ENCODE measurements around the gene TRAIP. TPM values are rescaled to one million over a fixed set of nuclear protein-coding genes. Genes with fewer than 3 reads are reported as not detected.
"Not testable (repeated sequence)": the region's sequence is repeated elsewhere in the genome, so short reads cannot be mapped to it uniquely, and the experiment has no call there.

TRAIP gene
- total RNA-seq, 4 donors from 2014 or later, result 0.84 to 1.4 (median 1.3) TPM; not detected in 1

DNA sequence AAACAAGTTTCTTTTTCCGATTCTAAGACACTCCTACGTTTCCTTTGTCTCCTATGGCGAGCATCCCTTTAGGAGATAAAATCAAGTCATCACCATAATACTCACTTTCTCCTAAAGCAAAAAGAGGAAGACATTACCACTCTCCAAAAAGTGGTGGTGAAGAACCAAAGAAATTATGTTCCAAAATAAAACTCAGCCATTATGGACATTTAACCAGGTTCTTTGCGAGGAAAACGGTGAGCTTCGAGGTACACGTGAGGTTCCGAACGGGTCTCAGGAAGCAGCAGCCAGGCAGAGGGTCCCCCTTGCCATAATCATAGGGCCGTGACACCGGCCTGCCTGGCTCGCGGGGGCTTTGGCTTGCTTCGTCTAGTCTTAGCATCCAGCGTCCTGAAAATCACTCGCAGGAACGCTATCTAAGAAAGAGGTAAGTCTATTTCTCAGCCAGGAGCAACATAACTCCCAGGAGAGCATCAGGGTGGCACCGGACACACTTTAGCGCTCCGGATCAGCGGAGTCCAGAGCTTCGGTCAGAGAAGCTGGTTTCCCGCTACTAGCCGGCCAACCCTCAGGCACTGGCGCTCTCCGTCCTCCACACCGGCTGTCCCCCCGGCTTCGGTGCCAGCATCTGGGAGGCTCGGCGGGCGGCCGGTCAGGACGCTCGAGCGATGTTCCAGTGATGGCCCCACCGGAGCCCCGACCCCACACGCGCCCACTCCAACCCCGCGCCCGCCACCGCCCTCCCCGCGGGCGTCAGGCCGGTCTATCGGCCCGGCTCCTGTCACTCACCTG lies 70.6 kb downstream of the TRAIP start:
- no peaks in the 10 kb centered on the region for H3K9me3 ChIP-seq
- H3K4me3 ChIP-seq, result peak overlapping the region; percentile 81 to 100 (median 94)
- DNase-seq (ENCODE audit: extremely low spot score), result peak; percentile 95
- H3K27me3 ChIP-seq, result peaks cover 0 to 3% (median 0%) of the 10 kb centered on the region in 4 donors
- H3K27ac ChIP-seq (replicated peaks in 1 of 4), result peak overlapping the region; percentile 90 to 98 (median 96)
- intact Hi-C loops (cut with DNase I), result loop anchor here (5.0 kb wide), 1 partner anchor 63 kb away; the partner anchor contains the start of gene GMPPB
- H3K4me1 ChIP-seq, result peaks cover 42 to 59% (median 56%) of the 10 kb centered on the region in 4 donors
- 3% methylated on average over 18 of the region's 50 CpGs for WGBS
- peaks cover 4 to 38% (median 22%) of the 10 kb centered on the region in 4 donors for H3K36me3 ChIP-seq
- no peak for TF ChIP-seq POLR2AphosphoS5 (IDR thresholded peaks at IDR 0.05)
- TF ChIP-seq, protein P1, sequence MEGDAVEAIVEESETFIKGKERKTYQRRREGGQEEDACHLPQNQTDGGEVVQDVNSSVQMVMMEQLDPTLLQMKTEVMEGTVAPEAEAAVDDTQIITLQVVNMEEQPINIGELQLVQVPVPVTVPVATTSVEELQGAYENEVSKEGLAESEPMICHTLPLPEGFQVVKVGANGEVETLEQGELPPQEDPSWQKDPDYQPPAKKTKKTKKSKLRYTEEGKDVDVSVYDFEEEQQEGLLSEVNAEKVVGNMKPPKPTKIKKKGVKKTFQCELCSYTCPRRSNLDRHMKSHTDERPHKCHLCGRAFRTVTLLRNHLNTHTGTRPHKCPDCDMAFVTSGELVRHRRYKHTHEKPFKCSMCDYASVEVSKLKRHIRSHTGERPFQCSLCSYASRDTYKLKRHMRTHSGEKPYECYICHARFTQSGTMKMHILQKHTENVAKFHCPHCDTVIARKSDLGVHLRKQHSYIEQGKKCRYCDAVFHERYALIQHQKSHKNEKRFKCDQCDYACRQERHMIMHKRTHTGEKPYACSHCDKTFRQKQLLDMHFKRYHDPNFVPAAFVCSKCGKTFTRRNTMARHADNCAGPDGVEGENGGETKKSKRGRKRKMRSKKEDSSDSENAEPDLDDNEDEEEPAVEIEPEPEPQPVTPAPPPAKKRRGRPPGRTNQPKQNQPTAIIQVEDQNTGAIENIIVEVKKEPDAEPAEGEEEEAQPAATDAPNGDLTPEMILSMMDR (IDR thresholded peaks at IDR 0.05), result peak in 1 of 3 experiments; percentile 3
- TF ChIP-seq POLR2A (IDR thresholded peaks at IDR 0.05; ENCODE audit: low read depth), result no peak
- TF ChIP-seq EP300 (IDR thresholded peaks at IDR 0.05), result no peak

DNA sequence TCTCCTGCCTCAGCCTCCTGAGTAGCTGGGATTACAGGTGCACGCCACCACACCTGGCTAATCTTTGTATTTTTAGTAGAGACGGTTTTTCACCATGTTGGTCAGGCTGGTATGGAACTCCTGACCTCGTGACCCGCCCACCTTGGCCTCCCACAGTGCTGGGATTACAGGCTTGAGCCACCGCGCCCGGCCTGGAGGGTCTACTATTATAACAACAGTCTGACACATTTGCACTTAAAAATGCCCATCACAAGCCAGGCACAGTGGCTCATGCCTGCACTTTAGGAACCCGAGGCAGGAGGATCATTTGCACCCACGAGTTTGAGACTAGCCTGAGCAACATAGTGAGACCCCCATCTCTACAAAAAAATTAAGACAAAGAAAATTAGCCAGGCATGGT lies 74.1 kb downstream of the TRAIP start:
- intact Hi-C loops (cut with DNase I); H3K4me3 ChIP-seq; H3K27ac ChIP-seq (replicated peaks in 1 of 4); H3K9me3 ChIP-seq; DNase-seq (ENCODE audit: extremely low spot score); H3K27me3 ChIP-seq: not testable (repeated sequence)
- Histone ChIP-seq H3K4me1 (peaks cover 51 to 81% (median 70%) of the 10 kb centered on the region in 4 donors), H3K36me3 (peaks cover 4 to 47% (median 32%) of the 10 kb centered on the region in 4 donors)
- 96% methylated on average over 9 of the region's 9 CpGs for WGBS

DNA sequence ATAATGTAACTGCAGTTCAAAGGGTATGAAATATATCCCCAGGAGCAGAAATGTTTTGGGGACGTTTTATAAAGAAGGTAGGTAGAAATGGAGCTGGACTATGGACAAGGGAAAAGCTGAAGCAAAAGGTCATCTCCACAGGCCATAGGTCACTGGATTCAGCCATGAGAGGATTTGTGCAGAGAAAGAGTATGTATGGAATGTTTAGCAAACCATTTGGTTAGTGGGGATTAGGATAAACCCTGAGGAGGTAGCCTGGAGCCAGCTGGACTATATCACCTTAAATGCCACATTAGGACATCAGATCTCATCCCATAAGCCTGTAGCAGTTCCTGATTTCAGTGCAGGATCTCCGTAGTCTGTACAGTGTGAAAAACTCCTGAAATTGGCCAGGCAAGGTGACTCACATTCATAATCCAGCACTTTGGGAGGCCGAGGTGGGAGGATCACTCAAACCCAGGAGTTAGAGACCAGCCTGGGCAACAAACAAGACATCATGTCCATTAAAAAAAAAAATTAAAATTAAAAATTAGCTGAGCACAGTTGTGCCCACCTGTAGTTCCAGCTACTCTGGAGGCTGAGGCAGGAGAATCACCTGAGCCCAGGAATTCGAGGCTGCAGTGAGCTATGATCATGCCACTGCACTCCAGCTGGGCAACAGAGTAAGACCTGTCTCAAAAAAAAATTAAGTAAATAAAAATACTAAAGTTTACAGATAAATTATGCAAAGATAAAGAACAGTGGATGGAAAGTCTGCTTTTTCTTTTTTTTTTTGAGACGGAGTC lies 74.8 kb downstream of the TRAIP start:
- 82% methylated on average over 5 of the region's 5 CpGs for WGBS
- peaks cover 0 to 3% (median 0%) of the 10 kb centered on the region in 4 donors for H3K27me3 ChIP-seq
- TF ChIP-seq EP300 (IDR thresholded peaks at IDR 0.05) (no peak), POLR2AphosphoS5 (IDR thresholded peaks at IDR 0.05) (no peak), POLR2A (IDR thresholded peaks at IDR 0.05; ENCODE audit: low read depth) (no peak)
- TF ChIP-seq, protein P1 (IDR thresholded peaks at IDR 0.05), result no peak
- no peak for DNase-seq (ENCODE audit: extremely low spot score)
- no peak overlapping the region for H3K27ac ChIP-seq (replicated peaks in 1 of 4)
- H3K4me3 ChIP-seq, result no peak overlapping the region
- intact Hi-C loops (cut with DNase I), result no loop called here
- H3K4me1 ChIP-seq, result peaks cover 45 to 74% (median 64%) of the 10 kb centered on the region in 4 donors
- H3K36me3 ChIP-seq, result peaks cover 4 to 51% (median 33%) of the 10 kb centered on the region in 4 donors
- no peaks in the 10 kb centered on the region for H3K9me3 ChIP-seq

DNA sequence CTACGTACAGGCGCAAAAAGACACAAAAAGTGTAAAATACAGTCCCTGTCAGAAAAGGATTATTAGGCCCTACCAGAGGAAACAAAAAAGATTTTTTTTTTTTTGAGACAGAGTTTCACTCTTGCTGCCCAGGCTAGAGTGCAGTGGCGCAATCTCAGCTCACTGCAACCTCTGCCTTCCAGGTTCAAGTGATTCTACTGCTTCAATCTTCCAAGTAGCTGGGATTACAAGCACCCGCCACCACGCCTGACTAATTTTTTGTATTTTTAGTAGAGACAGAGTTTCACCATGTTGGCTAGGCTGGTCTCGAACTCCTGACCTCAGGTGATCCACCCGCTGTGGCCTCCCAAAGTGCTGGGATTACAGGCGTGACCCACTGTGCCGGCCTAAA lies 75.4 kb downstream of the TRAIP start:
- H3K27ac ChIP-seq (replicated peaks in 1 of 4); intact Hi-C loops (cut with DNase I); DNase-seq (ENCODE audit: extremely low spot score); H3K27me3 ChIP-seq; H3K9me3 ChIP-seq; H3K4me3 ChIP-seq: not testable (repeated sequence)
- Histone ChIP-seq H3K36me3 (peaks cover 4 to 55% (median 33%) of the 10 kb centered on the region in 4 donors), H3K4me1 (peaks cover 45 to 79% (median 64%) of the 10 kb centered on the region in 4 donors)
- 93% methylated on average over 9 of the region's 9 CpGs for WGBS

DNA sequence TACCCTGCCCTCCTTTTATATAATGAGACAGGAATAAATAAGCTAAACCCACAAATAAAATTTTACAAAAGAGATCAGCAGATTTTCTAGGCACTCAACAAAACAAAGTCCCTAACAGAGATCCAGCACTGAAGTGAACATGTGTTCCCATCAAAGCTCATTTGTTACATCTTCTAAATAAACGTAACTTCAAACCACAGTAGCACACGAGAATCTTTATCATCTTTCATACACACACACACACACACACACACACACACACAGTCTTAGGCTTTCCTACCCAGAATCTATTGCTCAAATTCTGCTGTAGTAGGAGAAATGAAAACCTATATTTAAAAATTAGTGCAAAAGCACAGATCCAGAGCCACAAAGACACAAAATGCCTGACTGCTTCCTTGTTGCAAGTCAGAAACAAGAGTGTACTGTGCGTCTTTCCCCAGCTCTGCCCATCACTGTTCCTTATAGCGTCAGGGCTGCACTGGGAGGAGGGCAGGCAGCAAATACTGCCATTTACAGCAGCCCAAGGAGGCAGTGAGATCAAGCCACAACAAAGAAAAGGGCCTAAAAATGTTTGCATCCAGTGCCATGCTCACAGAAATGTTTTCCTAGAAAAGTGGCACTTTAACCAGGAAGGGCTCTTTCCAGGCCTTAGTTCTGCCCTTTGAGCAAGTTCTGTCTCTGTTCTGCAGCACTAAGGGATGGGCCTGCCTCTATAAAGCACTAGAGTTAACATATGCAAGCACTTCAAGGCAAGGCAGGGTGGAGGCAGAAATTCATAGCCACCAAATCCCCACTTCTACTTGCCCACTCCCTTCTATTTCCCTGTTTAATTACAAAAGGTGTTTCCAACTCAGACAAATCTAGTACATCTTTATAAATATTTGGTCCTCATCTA lies 76.0 kb downstream of the TRAIP start:
- WGBS, result 57% methylated on average over 4 of the region's 4 CpGs
- H3K4me3 ChIP-seq, result no peak overlapping the region
- intact Hi-C loops (cut with DNase I), result no loop called here
- DNase-seq (ENCODE audit: extremely low spot score), result no peak
- TF ChIP-seq POLR2A (IDR thresholded peaks at IDR 0.05; ENCODE audit: low read depth), result no peak
- TF ChIP-seq, protein P1 (IDR thresholded peaks at IDR 0.05), result no peak
- TF ChIP-seq POLR2AphosphoS5 (IDR thresholded peaks at IDR 0.05), result no peak
- TF ChIP-seq EP300 (IDR thresholded peaks at IDR 0.05), result no peak
- no peaks in the 10 kb centered on the region for H3K9me3 ChIP-seq
- peaks cover 44 to 82% (median 65%) of the 10 kb centered on the region in 4 donors for H3K4me1 ChIP-seq
- H3K27ac ChIP-seq (replicated peaks in 1 of 4), result no peak overlapping the region
- H3K36me3 ChIP-seq, result peaks cover 4 to 56% (median 34%) of the 10 kb centered on the region in 4 donors
- H3K27me3 ChIP-seq, result no peaks in the 10 kb centered on the region
